GM23338 (cell line): Measurements from ENCODE around the gene OR8I2. TPM values are rescaled to one million over a fixed set of nuclear protein-coding genes. Genes with fewer than 3 reads are reported as not detected.

ENCODE experiments used
- ATAC-seq: fragments of 200-7000 bp; cut with Tn5 transposase; 3 replicates; pipeline ENCODE4 v1.9.1; 2020
- DNase-seq: peaks from one replicate; pipeline ENCODE4 v3.0.0-alpha.2; 2015; ENCODE audit warnings: low spot score
- H2AFZ ChIP-seq: fragments of 200-600 bp; sonication (generic); 2 replicates; pipeline ENCODE4 v1.8.0; 2016; ENCODE audit warnings: antibody characterized with exemption, mild to moderate bottlenecking, moderate library complexity
- H3F3A ChIP-seq: fragments of 200-600 bp; sonication (generic); replicated peaks from 2 replicates; pipeline ENCODE4 v1.8.0; 2017; ENCODE audit warnings: antibody characterized with exemption, mixed run types, low read depth
- H3K27ac ChIP-seq: fragments of 200-600 bp; sonication (generic); 2 replicates; pipeline ENCODE4 v1.6.1; 2016; ENCODE audit warnings: low read depth
- H3K27me3 ChIP-seq: fragments of 200-600 bp; sonication (generic); 2 replicates; pipeline ENCODE4 v1.8.0; 2016; ENCODE audit warnings: mild to moderate bottlenecking, mixed run types, moderate library complexity; ENCODE audit not compliant: insufficient read depth
- H3K36me3 ChIP-seq: fragments of 200-600 bp; sonication (generic); 2 replicates; pipeline ENCODE4 v1.8.0; 2016; ENCODE audit warnings: mild to moderate bottlenecking; ENCODE audit not compliant: insufficient read depth
- H3K4me1 ChIP-seq: fragments of 200-600 bp; sonication (generic); 2 replicates; pipeline ENCODE4 v1.8.0; 2016; ENCODE audit warnings: mild to moderate bottlenecking, moderate library complexity; ENCODE audit not compliant: insufficient read depth
- H3K4me2 ChIP-seq: fragments of 200-600 bp; sonication (generic); 2 replicates; pipeline ENCODE4 v1.7.1; 2017; ENCODE audit warnings: mixed run types
- H3K4me3 ChIP-seq: fragments of 200-600 bp; sonication (generic); 2 replicates; pipeline ENCODE4 v1.6.1; 2016; ENCODE audit warnings: mixed run types
- H3K79me2 ChIP-seq: fragments of 200-600 bp; sonication (generic); replicated peaks from 2 replicates; pipeline ENCODE4 v1.8.0; 2017; ENCODE audit warnings: mild to moderate bottlenecking; ENCODE audit not compliant: insufficient read depth
- H3K9me2 ChIP-seq: fragments of 200-600 bp; sonication (generic); 2 replicates; pipeline ENCODE4 v1.8.0; 2017; ENCODE audit not compliant: insufficient read depth
- H4K20me1 ChIP-seq: fragments of 200-600 bp; sonication (generic); replicated peaks from 2 replicates; pipeline ENCODE4 v1.8.0; 2017; ENCODE audit warnings: mild to moderate bottlenecking; ENCODE audit not compliant: insufficient read depth
- H3K27ac Mint-ChIP-seq: 2 replicates; pipeline ENCODE4 v1.8.0; 2020; ENCODE audit warnings: inconsistent platforms, mild to moderate bottlenecking, moderate library complexity, mixed read lengths
- H3K27me3 Mint-ChIP-seq: 3 replicates; pipeline ENCODE4 v1.8.0; 2022; ENCODE audit warnings: low read depth, mild to moderate bottlenecking, moderate library complexity, mixed read lengths, inconsistent platforms; ENCODE audit not compliant: insufficient read depth, poor library complexity
- H3K36me3 Mint-ChIP-seq: 3 replicates; pipeline ENCODE4 v1.8.0; 2021; ENCODE audit warnings: low read depth, mild to moderate bottlenecking, inconsistent platforms, moderate library complexity, mixed read lengths
- H3K4me1 Mint-ChIP-seq: 3 replicates; pipeline ENCODE4 v1.8.0; 2020; ENCODE audit warnings: mild to moderate bottlenecking, inconsistent platforms, mixed read lengths
- H3K4me3 Mint-ChIP-seq: 3 replicates; pipeline ENCODE4 v1.8.0; 2021; ENCODE audit warnings: moderate library complexity, mild to moderate bottlenecking, inconsistent platforms, mixed read lengths
- H3K9me3 Mint-ChIP-seq: 3 replicates; pipeline ENCODE4 v1.8.0; 2020; ENCODE audit warnings: moderate library complexity, mild to moderate bottlenecking, inconsistent platforms, mixed read lengths
- CREB1 ChIP-seq: fragments of 250-450 bp; sonication (Bioruptor Pico); IDR thresholded peaks from 2 replicates; pipeline ENCODE4 v1.5.0; 2020; ENCODE audit warnings: low read depth, mild to moderate bottlenecking, moderate library complexity
- EZH2 ChIP-seq: fragments of 200-600 bp; sonication (generic); IDR thresholded peaks from one replicate; pipeline ENCODE4 v1.8.0; 2017; ENCODE audit warnings: antibody characterized with exemption, mild to moderate bottlenecking, low read depth; ENCODE audit not compliant: unreplicated experiment
- EZH2phosphoT487 ChIP-seq: fragments of 200-600 bp; sonication (generic); IDR thresholded peaks from one replicate; pipeline ENCODE4 v1.8.1; 2018; ENCODE audit warnings: antibody characterized with exemption; ENCODE audit not compliant: unreplicated experiment
- JUNB ChIP-seq: IDR thresholded peaks from one replicate; pipeline ENCODE4 v1.6.1; 2016; ENCODE audit warnings: antibody characterized with exemption; ENCODE audit not compliant: unreplicated experiment
- NANOG ChIP-seq: IDR thresholded peaks from 2 replicates; pipeline ENCODE4 v1.6.1; 2016; ENCODE audit warnings: antibody characterized with exemption, borderline replicate concordance
- POLR2AphosphoS5 ChIP-seq: IDR thresholded peaks from 2 replicates; pipeline ENCODE4 v1.6.1; 2016; ENCODE audit warnings: antibody characterized with exemption, low read depth
- STAT1 ChIP-seq: IDR thresholded peaks from one replicate; pipeline ENCODE4 v1.6.1; 2016; ENCODE audit warnings: antibody characterized with exemption; ENCODE audit not compliant: unreplicated experiment
- ZNF114 ChIP-seq: fragments of 250-450 bp; sonication (Bioruptor Pico); IDR thresholded peaks from 2 replicates; pipeline ENCODE4 v1.5.0; 2020; ENCODE audit warnings: mild to moderate bottlenecking, moderate library complexity
- ZNF331 ChIP-seq: fragments of 250-450 bp; sonication (Bioruptor Pico); IDR thresholded peaks from 2 replicates; pipeline ENCODE4 v1.5.0; 2020; ENCODE audit warnings: low read depth, mild to moderate bottlenecking, moderate library complexity
- polyA plus RNA-seq: library from polyadenylated mRNA; unstranded; fragments of >200 nt; fragmentation: Nextera tagmentation; extraction: Ambion mirVana; gene quantifications from 2 replicates; pipeline ENCODE4 v1.2.1, GENCODE V29; 2016
- total RNA-seq: library from RNA; depleted of rRNA; stranded (reverse); fragments of >200 nt; shearing (Covaris generic); gene quantifications from 2 replicates; pipeline ENCODE4 v1.2.3, GENCODE V29; 2014
- TF ChIP-seq, protein P1 (sequence below), 2 experiments: fragments of 200-600 bp in 1 of 2; sonication (generic) in 1 of 2; conservative IDR thresholded peaks; 2 replicates each; pipeline versions ENCODE4 v1.5.1 to v1.6.1; 2016 to 2017; ENCODE audit warnings: antibody characterized with exemption in 2 of 2, low read depth in 2 of 2, mild to moderate bottlenecking in 2 of 2, moderate library complexity in 1 of 2
- TF ChIP-seq, protein P2 (sequence below): IDR thresholded peaks from one replicate; pipeline ENCODE4 v1.6.1; 2018; ENCODE audit warnings: antibody characterized with exemption; ENCODE audit not compliant: unreplicated experiment
- TF ChIP-seq, protein P3 (sequence below): fragments of 250-450 bp; sonication (Bioruptor Pico); IDR thresholded peaks from 2 replicates; pipeline ENCODE4 v1.5.0; 2020; ENCODE audit warnings: mild to moderate bottlenecking, moderate library complexity
- TF ChIP-seq, protein P4 (sequence below): IDR thresholded peaks from 2 replicates; pipeline ENCODE4 v1.6.1; 2016; ENCODE audit warnings: antibody characterized with exemption

OR8I2 gene
- total and polyA plus RNA-seq, 2 experiments from 2014 or later, result not detected

DNA sequence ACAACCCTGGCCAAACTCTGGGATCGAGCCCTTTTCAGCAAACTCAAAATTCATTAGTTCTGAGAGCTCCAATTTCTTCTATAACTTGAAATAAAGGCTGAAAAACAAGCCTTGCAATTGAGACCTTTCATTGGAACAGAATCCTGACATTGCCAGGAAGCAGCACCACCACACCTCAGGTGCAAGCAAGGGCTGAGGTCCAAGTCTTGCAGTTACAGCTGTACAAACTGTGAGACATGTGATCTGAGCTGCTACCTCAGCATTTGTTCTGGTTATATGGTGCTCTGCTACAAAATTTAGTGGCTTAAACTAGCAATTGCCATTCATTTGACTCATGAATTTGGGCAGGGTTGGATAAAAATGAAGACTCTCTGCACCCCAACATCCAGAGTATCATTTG, 47.6 kb upstream of the OR8I2 start:
- ATAC-seq (no peak), DNase-seq (no peak)
- Histone ChIP-seq H3K9me2 (peaks cover 31% of the 10 kb centered on the region), H3F3A (no peaks in the 10 kb centered on the region), H2AFZ (no peak overlapping the region), H3K79me2 (no peaks in the 10 kb centered on the region), H3K27ac (no peak overlapping the region), H3K27me3 (no peaks in the 10 kb centered on the region), H3K4me1 (no peaks in the 10 kb centered on the region; the same call in 1 of the 2 replicates), H3K36me3 (no peaks in the 10 kb centered on the region), H4K20me1 (no peaks in the 10 kb centered on the region), H3K4me2 (no peak overlapping the region), H3K4me3 (no peak overlapping the region)
- H3K27me3 Mint-ChIP-seq, result no peaks in the 10 kb centered on the region
- no peak for TF ChIP-seq CREB1 (CRISPR knock-in tag)
- no peak for TF ChIP-seq ZNF331 (CRISPR knock-in tag)
- no peak for TF ChIP-seq POLR2AphosphoS5
- no peak for TF ChIP-seq NANOG
- TF ChIP-seq, protein P1, sequence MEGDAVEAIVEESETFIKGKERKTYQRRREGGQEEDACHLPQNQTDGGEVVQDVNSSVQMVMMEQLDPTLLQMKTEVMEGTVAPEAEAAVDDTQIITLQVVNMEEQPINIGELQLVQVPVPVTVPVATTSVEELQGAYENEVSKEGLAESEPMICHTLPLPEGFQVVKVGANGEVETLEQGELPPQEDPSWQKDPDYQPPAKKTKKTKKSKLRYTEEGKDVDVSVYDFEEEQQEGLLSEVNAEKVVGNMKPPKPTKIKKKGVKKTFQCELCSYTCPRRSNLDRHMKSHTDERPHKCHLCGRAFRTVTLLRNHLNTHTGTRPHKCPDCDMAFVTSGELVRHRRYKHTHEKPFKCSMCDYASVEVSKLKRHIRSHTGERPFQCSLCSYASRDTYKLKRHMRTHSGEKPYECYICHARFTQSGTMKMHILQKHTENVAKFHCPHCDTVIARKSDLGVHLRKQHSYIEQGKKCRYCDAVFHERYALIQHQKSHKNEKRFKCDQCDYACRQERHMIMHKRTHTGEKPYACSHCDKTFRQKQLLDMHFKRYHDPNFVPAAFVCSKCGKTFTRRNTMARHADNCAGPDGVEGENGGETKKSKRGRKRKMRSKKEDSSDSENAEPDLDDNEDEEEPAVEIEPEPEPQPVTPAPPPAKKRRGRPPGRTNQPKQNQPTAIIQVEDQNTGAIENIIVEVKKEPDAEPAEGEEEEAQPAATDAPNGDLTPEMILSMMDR (conservative IDR thresholded peaks at IDR 0.05; ENCODE audit: low read depth in 2 of 2), result no peak
- no peak for TF ChIP-seq ZNF114 (CRISPR knock-in tag)
- TF ChIP-seq, protein P2, sequence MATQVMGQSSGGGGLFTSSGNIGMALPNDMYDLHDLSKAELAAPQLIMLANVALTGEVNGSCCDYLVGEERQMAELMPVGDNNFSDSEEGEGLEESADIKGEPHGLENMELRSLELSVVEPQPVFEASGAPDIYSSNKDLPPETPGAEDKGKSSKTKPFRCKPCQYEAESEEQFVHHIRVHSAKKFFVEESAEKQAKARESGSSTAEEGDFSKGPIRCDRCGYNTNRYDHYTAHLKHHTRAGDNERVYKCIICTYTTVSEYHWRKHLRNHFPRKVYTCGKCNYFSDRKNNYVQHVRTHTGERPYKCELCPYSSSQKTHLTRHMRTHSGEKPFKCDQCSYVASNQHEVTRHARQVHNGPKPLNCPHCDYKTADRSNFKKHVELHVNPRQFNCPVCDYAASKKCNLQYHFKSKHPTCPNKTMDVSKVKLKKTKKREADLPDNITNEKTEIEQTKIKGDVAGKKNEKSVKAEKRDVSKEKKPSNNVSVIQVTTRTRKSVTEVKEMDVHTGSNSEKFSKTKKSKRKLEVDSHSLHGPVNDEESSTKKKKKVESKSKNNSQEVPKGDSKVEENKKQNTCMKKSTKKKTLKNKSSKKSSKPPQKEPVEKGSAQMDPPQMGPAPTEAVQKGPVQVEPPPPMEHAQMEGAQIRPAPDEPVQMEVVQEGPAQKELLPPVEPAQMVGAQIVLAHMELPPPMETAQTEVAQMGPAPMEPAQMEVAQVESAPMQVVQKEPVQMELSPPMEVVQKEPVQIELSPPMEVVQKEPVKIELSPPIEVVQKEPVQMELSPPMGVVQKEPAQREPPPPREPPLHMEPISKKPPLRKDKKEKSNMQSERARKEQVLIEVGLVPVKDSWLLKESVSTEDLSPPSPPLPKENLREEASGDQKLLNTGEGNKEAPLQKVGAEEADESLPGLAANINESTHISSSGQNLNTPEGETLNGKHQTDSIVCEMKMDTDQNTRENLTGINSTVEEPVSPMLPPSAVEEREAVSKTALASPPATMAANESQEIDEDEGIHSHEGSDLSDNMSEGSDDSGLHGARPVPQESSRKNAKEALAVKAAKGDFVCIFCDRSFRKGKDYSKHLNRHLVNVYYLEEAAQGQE, result no peak
- no peak for TF ChIP-seq EZH2
- TF ChIP-seq, protein P3, sequence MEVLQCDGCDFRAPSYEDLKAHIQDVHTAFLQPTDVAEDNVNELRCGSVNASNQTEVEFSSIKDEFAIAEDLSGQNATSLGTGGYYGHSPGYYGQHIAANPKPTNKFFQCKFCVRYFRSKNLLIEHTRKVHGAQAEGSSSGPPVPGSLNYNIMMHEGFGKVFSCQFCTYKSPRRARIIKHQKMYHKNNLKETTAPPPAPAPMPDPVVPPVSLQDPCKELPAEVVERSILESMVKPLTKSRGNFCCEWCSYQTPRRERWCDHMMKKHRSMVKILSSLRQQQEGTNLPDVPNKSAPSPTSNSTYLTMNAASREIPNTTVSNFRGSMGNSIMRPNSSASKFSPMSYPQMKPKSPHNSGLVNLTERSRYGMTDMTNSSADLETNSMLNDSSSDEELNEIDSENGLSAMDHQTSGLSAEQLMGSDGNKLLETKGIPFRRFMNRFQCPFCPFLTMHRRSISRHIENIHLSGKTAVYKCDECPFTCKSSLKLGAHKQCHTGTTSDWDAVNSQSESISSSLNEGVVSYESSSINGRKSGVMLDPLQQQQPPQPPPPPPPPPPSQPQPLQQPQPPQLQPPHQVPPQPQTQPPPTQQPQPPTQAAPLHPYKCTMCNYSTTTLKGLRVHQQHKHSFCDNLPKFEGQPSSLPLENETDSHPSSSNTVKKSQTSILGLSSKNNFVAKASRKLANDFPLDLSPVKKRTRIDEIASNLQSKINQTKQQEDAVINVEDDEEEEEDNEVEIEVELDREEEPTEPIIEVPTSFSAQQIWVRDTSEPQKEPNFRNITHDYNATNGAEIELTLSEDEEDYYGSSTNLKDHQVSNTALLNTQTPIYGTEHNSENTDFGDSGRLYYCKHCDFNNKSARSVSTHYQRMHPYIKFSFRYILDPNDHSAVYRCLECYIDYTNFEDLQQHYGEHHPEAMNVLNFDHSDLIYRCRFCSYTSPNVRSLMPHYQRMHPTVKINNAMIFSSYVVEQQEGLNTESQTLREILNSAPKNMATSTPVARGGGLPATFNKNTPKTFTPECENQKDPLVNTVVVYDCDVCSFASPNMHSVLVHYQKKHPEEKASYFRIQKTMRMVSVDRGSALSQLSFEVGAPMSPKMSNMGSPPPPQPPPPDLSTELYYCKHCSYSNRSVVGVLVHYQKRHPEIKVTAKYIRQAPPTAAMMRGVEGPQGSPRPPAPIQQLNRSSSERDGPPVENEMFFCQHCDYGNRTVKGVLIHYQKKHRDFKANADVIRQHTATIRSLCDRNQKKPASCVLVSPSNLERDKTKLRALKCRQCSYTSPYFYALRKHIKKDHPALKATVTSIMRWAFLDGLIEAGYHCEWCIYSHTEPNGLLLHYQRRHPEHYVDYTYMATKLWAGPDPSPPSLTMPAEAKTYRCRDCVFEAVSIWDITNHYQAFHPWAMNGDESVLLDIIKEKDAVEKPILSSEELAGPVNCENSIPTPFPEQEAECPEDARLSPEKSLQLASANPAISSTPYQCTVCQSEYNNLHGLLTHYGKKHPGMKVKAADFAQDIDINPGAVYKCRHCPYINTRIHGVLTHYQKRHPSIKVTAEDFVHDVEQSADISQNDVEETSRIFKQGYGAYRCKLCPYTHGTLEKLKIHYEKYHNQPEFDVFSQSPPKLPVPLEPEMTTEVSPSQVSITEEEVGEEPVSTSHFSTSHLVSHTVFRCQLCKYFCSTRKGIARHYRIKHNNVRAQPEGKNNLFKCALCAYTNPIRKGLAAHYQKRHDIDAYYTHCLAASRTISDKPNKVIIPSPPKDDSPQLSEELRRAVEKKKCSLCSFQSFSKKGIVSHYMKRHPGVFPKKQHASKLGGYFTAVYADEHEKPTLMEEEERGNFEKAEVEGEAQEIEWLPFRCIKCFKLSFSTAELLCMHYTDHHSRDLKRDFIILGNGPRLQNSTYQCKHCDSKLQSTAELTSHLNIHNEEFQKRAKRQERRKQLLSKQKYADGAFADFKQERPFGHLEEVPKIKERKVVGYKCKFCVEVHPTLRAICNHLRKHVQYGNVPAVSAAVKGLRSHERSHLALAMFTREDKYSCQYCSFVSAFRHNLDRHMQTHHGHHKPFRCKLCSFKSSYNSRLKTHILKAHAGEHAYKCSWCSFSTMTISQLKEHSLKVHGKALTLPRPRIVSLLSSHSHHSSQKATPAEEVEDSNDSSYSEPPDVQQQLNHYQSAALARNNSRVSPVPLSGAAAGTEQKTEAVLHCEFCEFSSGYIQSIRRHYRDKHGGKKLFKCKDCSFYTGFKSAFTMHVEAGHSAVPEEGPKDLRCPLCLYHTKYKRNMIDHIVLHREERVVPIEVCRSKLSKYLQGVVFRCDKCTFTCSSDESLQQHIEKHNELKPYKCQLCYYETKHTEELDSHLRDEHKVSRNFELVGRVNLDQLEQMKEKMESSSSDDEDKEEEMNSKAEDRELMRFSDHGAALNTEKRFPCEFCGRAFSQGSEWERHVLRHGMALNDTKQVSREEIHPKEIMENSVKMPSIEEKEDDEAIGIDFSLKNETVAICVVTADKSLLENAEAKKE, result no peak
- TF ChIP-seq JUNB, result no peak
- TF ChIP-seq, protein P4, sequence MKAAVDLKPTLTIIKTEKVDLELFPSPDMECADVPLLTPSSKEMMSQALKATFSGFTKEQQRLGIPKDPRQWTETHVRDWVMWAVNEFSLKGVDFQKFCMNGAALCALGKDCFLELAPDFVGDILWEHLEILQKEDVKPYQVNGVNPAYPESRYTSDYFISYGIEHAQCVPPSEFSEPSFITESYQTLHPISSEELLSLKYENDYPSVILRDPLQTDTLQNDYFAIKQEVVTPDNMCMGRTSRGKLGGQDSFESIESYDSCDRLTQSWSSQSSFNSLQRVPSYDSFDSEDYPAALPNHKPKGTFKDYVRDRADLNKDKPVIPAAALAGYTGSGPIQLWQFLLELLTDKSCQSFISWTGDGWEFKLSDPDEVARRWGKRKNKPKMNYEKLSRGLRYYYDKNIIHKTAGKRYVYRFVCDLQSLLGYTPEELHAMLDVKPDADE, result no peak
- TF ChIP-seq STAT1, result no peak
- no peak for TF ChIP-seq EZH2phosphoT487
- H3K4me3 Mint-ChIP-seq, result no peak overlapping the region
- 0 out of 3 replicates have a peak, but pooled peaks cover 2% of the 10 kb centered on the region for H3K36me3 Mint-ChIP-seq
- H3K4me1 Mint-ChIP-seq, result no peaks in the 10 kb centered on the region; the same call in 2 of the 3 replicates
- H3K27ac Mint-ChIP-seq, result no peak overlapping the region
- H3K9me3 Mint-ChIP-seq, result peaks cover 3% of the 10 kb centered on the region; the same call in 1 of the 3 replicates
